Measurements from ENCODE around the gene RBMS1. TPM values are rescaled to one million over a fixed set of nuclear protein-coding genes. Genes with fewer than 3 reads are reported as not detected.

Gene RBMS1
- total RNA-seq, 3 donors from 2014 or later (not counting 1 experiment from before 2014, with no cell fraction given) = 111 to 167 (median 132) TPM

GRCh38 chr2:160238392-160238791, 255.2 kb downstream of the RBMS1 start:
- Histone ChIP-seq H3K27ac (ENCODE audit: low read length) (no peak overlapping the region), H3K4me1 (ENCODE audit: control insufficient read depth, insufficient read depth, low read length) (no peaks in the 10 kb centered on the region), H3K9me3 (ENCODE audit: control insufficient read depth, insufficient read depth, low read length) (no peaks in the 10 kb centered on the region), H3K4me3 (ENCODE audit: low read length) (no peak overlapping the region), H3K36me3 (ENCODE audit: control insufficient read depth, insufficient read depth, low read length) (no peaks in the 10 kb centered on the region), H3K27me3 (ENCODE audit: control insufficient read depth, insufficient read depth, low read length) (no peaks in the 10 kb centered on the region)
- H3K27ac Mint-ChIP-seq = no peak overlapping the region
- TF ChIP-seq CTCF (IDR thresholded peaks at IDR 0.05) = no peak
- ATAC-seq (no peak), DNase-seq (no peak)
- no peak overlapping the region for H3K4me3 Mint-ChIP-seq
- no peaks in the 10 kb centered on the region for H3K9me3 Mint-ChIP-seq
- no peaks in the 10 kb centered on the region for H3K36me3 Mint-ChIP-seq
- H3K4me1 Mint-ChIP-seq = no peaks in the 10 kb centered on the region
- H3K27me3 Mint-ChIP-seq (ENCODE audit: low read depth in 2 of 2) = peaks cover 7 to 36% of the 10 kb centered on the region in 2 donors
- intact Hi-C loops (cut with micrococcal nuclease) = no loop called here
- WGBS (ENCODE audit: insufficient coverage) = 94% methylated on average over 4 of the region's 4 CpGs

GRCh38 chr2:160232905-160233475, 260.6 kb downstream of the RBMS1 start:
- no peak for TF ChIP-seq CTCF (IDR thresholded peaks at IDR 0.05)
- Mint-ChIP-seq H3K27ac (no peak overlapping the region), H3K9me3 (no peaks in the 10 kb centered on the region), H3K27me3 (ENCODE audit: low read depth in 2 of 2) (peaks cover 5 to 28% of the 10 kb centered on the region in 2 donors), H3K36me3 (no peaks in the 10 kb centered on the region), H3K4me3 (no peak overlapping the region), H3K4me1 (no peaks in the 10 kb centered on the region)
- Histone ChIP-seq H3K9me3 (ENCODE audit: control insufficient read depth, insufficient read depth, low read length) (no peaks in the 10 kb centered on the region), H3K27ac (ENCODE audit: low read length) (no peak overlapping the region), H3K4me1 (ENCODE audit: control insufficient read depth, insufficient read depth, low read length) (no peaks in the 10 kb centered on the region), H3K4me3 (ENCODE audit: low read length) (no peak overlapping the region), H3K36me3 (ENCODE audit: control insufficient read depth, insufficient read depth, low read length) (no peaks in the 10 kb centered on the region), H3K27me3 (ENCODE audit: control insufficient read depth, insufficient read depth, low read length) (no peaks in the 10 kb centered on the region)
- ATAC-seq (no peak), DNase-seq (no peak)
- intact Hi-C loops (cut with micrococcal nuclease) = no loop called here
- WGBS (ENCODE audit: insufficient coverage) = 79% methylated on average over 2 of the region's 3 CpGs

GRCh38 chr2:160229591-160229990, 264.0 kb downstream of the RBMS1 start:
- H3K27ac ChIP-seq (ENCODE audit: low read length) = no peak overlapping the region
- Mint-ChIP-seq H3K27ac (no peak overlapping the region), H3K4me1 (no peaks in the 10 kb centered on the region), H3K36me3 (no peaks in the 10 kb centered on the region), H3K27me3 (ENCODE audit: low read depth in 2 of 2) (peaks cover 9 to 30% of the 10 kb centered on the region in 2 donors), H3K9me3 (no peaks in the 10 kb centered on the region), H3K4me3 (no peak overlapping the region)
- H3K36me3 ChIP-seq (ENCODE audit: control insufficient read depth, insufficient read depth, low read length) = no peaks in the 10 kb centered on the region
- no peaks in the 10 kb centered on the region for H3K4me1 ChIP-seq (ENCODE audit: control insufficient read depth, insufficient read depth, low read length)
- no peak overlapping the region for H3K4me3 ChIP-seq (ENCODE audit: low read length)
- no peak for TF ChIP-seq CTCF (IDR thresholded peaks at IDR 0.05)
- H3K9me3 ChIP-seq (ENCODE audit: control insufficient read depth, insufficient read depth, low read length) = no peaks in the 10 kb centered on the region
- intact Hi-C loops (cut with micrococcal nuclease) = no loop called here
- DNase-seq (no peak), ATAC-seq (no peak)
- 86% methylated on average over 1 of the region's 1 CpG for WGBS (ENCODE audit: insufficient coverage)
- H3K27me3 ChIP-seq (ENCODE audit: control insufficient read depth, insufficient read depth, low read length) = no peaks in the 10 kb centered on the region
